Activated naive CD8-positive, alpha-beta T cell treated with anti-CD3 and anti-CD28 coated beads for 36 hours (primary cell): ENCODE data around the gene SLC12A2. TPM values are rescaled to one million over a fixed set of nuclear protein-coding genes. Genes with fewer than 3 reads are reported as not detected.

Experiments used
- DNase-seq: peaks from one replicate; pipeline ENCODE4 v3.0.0; 2021
- H3K27ac Mint-ChIP-seq: one replicate; pipeline ENCODE4 v1.8.0; 2022; ENCODE audit warnings: mild to moderate bottlenecking, moderate library complexity, mixed read lengths
- H3K27me3 Mint-ChIP-seq: one replicate; pipeline ENCODE4 v1.8.0; 2022; ENCODE audit warnings: mild to moderate bottlenecking, mixed read lengths
- H3K36me3 Mint-ChIP-seq: one replicate; pipeline ENCODE4 v1.8.0; 2021; ENCODE audit warnings: mild to moderate bottlenecking, mixed read lengths
- H3K4me1 Mint-ChIP-seq: one replicate; pipeline ENCODE4 v1.8.0; 2021; ENCODE audit warnings: mixed read lengths
- H3K4me3 Mint-ChIP-seq: one replicate; pipeline ENCODE4 v1.8.0; 2022; ENCODE audit warnings: mild to moderate bottlenecking, moderate library complexity, mixed read lengths
- H3K9me3 Mint-ChIP-seq: one replicate; pipeline ENCODE4 v1.8.0; 2022; ENCODE audit warnings: mixed read lengths
- total RNA-seq, 2 experiments: library from RNA; stranded (reverse); gene quantifications; one replicate each; pipeline ENCODE4 v1.2.3, GENCODE V29; 2021

Gene SLC12A2
- total RNA-seq, 2 experiments from 2014 or later = 16.9 to 18.5 TPM

GRCh38 chr5:128083811-128084227 is 253 bp downstream of the SLC12A2 start:
- peaks cover 55% of the 10 kb centered on the region for H3K4me1 Mint-ChIP-seq
- H3K9me3 Mint-ChIP-seq = peaks cover 3% of the 10 kb centered on the region
- peaks cover 42% of the 10 kb centered on the region for H3K36me3 Mint-ChIP-seq
- no peak for DNase-seq
- H3K27me3 Mint-ChIP-seq = no peaks in the 10 kb centered on the region
- no peak overlapping the region for H3K27ac Mint-ChIP-seq
- H3K4me3 Mint-ChIP-seq = no peak overlapping the region

DNA sequence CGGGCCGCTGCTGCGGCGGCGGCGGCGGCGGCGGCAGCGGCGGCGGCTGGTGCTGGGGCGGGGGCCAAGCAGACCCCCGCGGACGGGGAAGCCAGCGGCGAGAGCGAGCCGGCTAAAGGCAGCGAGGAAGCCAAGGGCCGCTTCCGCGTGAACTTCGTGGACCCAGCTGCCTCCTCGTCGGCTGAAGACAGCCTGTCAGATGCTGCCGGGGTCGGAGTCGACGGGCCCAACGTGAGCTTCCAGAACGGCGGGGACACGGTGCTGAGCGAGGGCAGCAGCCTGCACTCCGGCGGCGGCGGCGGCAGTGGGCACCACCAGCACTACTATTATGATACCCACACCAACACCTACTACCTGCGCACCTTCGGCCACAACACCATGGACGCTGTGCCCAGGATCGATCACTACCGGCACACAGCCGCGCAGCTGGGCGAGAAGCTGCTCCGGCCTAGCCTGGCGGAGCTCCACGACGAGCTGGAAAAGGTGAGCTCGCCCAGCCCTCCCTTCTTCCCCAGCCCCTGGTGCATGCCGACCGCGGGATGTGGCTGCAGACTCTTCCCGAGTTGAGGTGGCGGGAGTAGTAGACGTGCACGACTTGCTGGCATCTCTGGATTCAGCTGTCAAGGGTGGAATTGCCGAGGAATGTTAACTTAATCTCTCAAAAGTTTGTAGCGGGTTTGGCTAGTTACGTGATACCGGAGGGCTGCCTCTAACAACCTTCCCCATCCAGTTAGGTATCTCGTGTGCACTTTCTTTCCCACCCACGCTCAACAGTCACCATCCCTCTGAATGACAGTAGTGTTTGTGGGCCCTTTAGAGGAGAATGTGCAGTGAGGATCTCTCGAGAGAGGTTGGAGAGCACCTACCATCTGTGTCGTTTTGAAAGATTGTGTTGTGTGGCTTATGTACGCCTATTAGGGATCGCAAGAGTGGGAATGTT is 932 bp downstream of the SLC12A2 start:
- Mint-ChIP-seq H3K9me3 (peaks cover 3% of the 10 kb centered on the region), H3K27me3 (no peaks in the 10 kb centered on the region), H3K4me3 (peak overlapping the region; percentile 93), H3K4me1 (peaks cover 49% of the 10 kb centered on the region), H3K27ac (peak overlapping the region; percentile 84), H3K36me3 (peaks cover 38% of the 10 kb centered on the region)
- DNase-seq = peak; percentile 57

GRCh38 chr5:128085413-128085812 is 1.8 kb downstream of the SLC12A2 start:
- peaks cover 3% of the 10 kb centered on the region for H3K9me3 Mint-ChIP-seq
- H3K27me3 Mint-ChIP-seq = no peaks in the 10 kb centered on the region
- no peak for DNase-seq
- H3K4me1 Mint-ChIP-seq = peaks cover 44% of the 10 kb centered on the region
- no peak overlapping the region for H3K27ac Mint-ChIP-seq
- peaks cover 38% of the 10 kb centered on the region for H3K36me3 Mint-ChIP-seq
- peak overlapping the region; percentile 93 for H3K4me3 Mint-ChIP-seq

- H3K27me3 Mint-ChIP-seq = no peaks in the 10 kb centered on the region
- no peak overlapping the region for H3K27ac Mint-ChIP-seq
- H3K9me3 Mint-ChIP-seq = peaks cover 8% of the 10 kb centered on the region
- H3K4me3 Mint-ChIP-seq = no peak overlapping the region
- no peak for DNase-seq
- H3K4me1 Mint-ChIP-seq = peaks cover 33% of the 10 kb centered on the region
- H3K36me3 Mint-ChIP-seq = peaks cover 54% of the 10 kb centered on the region
Observed at GRCh38 chr5:128091579-128091978, 8.0 kb downstream of the SLC12A2 start.

GRCh38 chr5:128092144-128092543 is 8.6 kb downstream of the SLC12A2 start:
- H3K4me1 Mint-ChIP-seq = peaks cover 30% of the 10 kb centered on the region
- H3K27ac Mint-ChIP-seq = no peak overlapping the region
- no peak for DNase-seq
- peaks cover 56% of the 10 kb centered on the region for H3K36me3 Mint-ChIP-seq
- H3K9me3 Mint-ChIP-seq = peaks cover 11% of the 10 kb centered on the region
- no peaks in the 10 kb centered on the region for H3K27me3 Mint-ChIP-seq
- H3K4me3 Mint-ChIP-seq = no peak overlapping the region

DNA sequence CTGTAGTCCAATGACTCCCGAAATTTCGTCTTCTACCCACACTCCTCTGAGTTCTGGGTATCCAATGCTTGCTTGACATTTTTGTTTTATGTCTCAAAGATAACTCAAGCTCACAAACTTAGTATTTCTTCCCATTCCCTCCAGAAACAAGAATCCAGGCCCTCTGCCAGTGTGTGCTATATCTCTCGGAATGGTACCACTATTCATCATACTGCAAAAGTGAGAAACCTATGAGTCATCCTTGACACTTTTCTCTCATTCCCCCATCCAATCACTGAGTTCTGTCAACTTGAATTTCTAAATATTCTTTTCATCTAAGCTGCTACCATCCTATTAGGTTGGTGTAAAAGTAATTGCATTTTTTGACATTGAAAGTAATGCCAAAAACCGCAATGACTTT is 9.8 kb downstream of the SLC12A2 start:
- DNase-seq = no peak
- Mint-ChIP-seq H3K9me3 (peaks cover 20% of the 10 kb centered on the region), H3K4me3 (no peak overlapping the region), H3K27me3 (no peaks in the 10 kb centered on the region), H3K4me1 (peaks cover 23% of the 10 kb centered on the region), H3K27ac (no peak overlapping the region), H3K36me3 (peaks cover 57% of the 10 kb centered on the region)

DNA sequence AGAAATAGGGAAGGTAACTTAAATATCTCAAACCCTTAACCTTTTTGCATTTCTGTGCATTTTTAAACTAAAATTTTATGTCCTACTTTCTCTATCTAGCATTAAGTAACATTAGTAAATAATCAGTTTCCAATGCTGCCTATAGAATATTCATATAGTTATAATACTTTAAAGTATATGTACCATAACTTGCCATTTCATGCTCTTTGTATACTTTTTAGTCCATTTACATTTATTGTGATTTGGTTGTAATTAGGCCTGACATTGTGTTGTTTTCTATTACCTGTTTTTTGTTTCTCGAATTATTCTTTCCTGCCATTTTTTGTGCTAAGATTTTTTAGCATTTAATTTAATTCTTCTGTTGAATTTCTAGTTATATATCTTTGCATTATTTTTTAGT is 13.7 kb downstream of the SLC12A2 start:
- Mint-ChIP-seq H3K27ac (no peak overlapping the region), H3K4me3 (no peak overlapping the region), H3K4me1 (peaks cover 14% of the 10 kb centered on the region), H3K36me3 (peaks cover 48% of the 10 kb centered on the region), H3K27me3 (no peaks in the 10 kb centered on the region), H3K9me3 (peaks cover 26% of the 10 kb centered on the region)
- no peak for DNase-seq

- H3K9me3 Mint-ChIP-seq = peaks cover 26% of the 10 kb centered on the region
- DNase-seq = no peak
- H3K27me3 Mint-ChIP-seq = no peaks in the 10 kb centered on the region
Observed at GRCh38 chr5:128097781-128098180, 14.2 kb downstream of the SLC12A2 start.

GRCh38 chr5:128099944-128100343 is 16.4 kb downstream of the SLC12A2 start:
- Mint-ChIP-seq H3K27ac (no peak overlapping the region), H3K9me3 (peaks cover 21% of the 10 kb centered on the region), H3K36me3 (peaks cover 38% of the 10 kb centered on the region), H3K27me3 (no peaks in the 10 kb centered on the region), H3K4me1 (peaks cover 2% of the 10 kb centered on the region), H3K4me3 (no peak overlapping the region)
- DNase-seq = no peak

More at GRCh38 chr5:128097781-128098180, 14.2 kb downstream of the SLC12A2 start:
- peaks cover 45% of the 10 kb centered on the region for H3K36me3 Mint-ChIP-seq
- no peak overlapping the region for H3K4me3 Mint-ChIP-seq
- peaks cover 12% of the 10 kb centered on the region for H3K4me1 Mint-ChIP-seq
- H3K27ac Mint-ChIP-seq = no peak overlapping the region

DNA sequence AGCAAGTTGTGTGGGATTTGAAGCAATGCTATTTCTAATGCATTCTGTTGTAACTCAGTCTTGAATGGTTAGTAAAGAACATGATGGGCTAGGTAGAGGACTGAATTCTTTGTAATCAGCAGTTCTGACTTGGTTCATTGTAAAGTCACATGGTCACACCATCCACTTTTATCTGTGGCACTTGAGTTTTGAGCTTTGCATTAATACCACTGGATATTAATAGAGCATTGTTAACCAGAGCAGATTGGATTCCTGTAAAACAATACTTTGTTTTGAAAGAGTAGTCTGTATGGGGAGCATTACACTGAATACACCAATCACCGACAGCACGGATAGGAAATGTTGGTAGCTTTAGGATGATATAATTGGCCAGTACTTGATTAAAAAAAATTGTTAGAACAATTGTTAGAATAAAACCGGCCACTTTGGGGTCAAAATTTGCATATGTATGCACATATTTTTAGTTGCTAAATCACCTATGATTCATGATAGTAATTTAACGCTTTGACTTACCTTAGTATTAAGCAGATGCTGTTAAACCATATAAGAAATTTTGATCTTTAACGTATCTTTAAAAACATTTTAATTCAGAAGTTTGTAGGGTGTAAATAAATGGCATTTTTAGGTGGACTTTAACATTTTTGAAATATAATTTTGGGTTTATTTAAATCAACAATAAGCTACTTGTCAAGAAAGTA is 17.4 kb downstream of the SLC12A2 start:
- peaks cover 19% of the 10 kb centered on the region for H3K9me3 Mint-ChIP-seq
- no peaks in the 10 kb centered on the region for H3K27me3 Mint-ChIP-seq
- no peak overlapping the region for H3K4me3 Mint-ChIP-seq
- no peak for DNase-seq
- H3K27ac Mint-ChIP-seq = no peak overlapping the region
- peaks cover 31% of the 10 kb centered on the region for H3K36me3 Mint-ChIP-seq
- H3K4me1 Mint-ChIP-seq = peaks cover 5% of the 10 kb centered on the region

GRCh38 chr5:128101676-128102075 is 18.1 kb downstream of the SLC12A2 start:
- Mint-ChIP-seq H3K27me3 (no peaks in the 10 kb centered on the region), H3K27ac (no peak overlapping the region), H3K36me3 (peaks cover 27% of the 10 kb centered on the region), H3K4me1 (peaks cover 5% of the 10 kb centered on the region), H3K9me3 (peaks cover 17% of the 10 kb centered on the region), H3K4me3 (no peak overlapping the region)
- no peak for DNase-seq

GRCh38 chr5:128105203-128105602 is 21.6 kb downstream of the SLC12A2 start:
- H3K4me1 Mint-ChIP-seq = peaks cover 4% of the 10 kb centered on the region
- H3K27me3 Mint-ChIP-seq = no peaks in the 10 kb centered on the region
- DNase-seq = no peak
- H3K9me3 Mint-ChIP-seq = no peaks in the 10 kb centered on the region
- no peak overlapping the region for H3K4me3 Mint-ChIP-seq
- H3K36me3 Mint-ChIP-seq = peaks cover 27% of the 10 kb centered on the region
- H3K27ac Mint-ChIP-seq = no peak overlapping the region

- no peak overlapping the region for H3K27ac Mint-ChIP-seq
- peaks cover 22% of the 10 kb centered on the region for H3K4me1 Mint-ChIP-seq
- H3K9me3 Mint-ChIP-seq = peaks cover 1% of the 10 kb centered on the region
- no peak for DNase-seq
- H3K36me3 Mint-ChIP-seq = peaks cover 36% of the 10 kb centered on the region
- H3K4me3 Mint-ChIP-seq = no peak overlapping the region
- H3K27me3 Mint-ChIP-seq = no peaks in the 10 kb centered on the region
Observed at GRCh38 chr5:128109138-128109537, 25.6 kb downstream of the SLC12A2 start.

- H3K36me3 Mint-ChIP-seq = peaks cover 40% of the 10 kb centered on the region
- no peak for DNase-seq
- H3K9me3 Mint-ChIP-seq = peaks cover 1% of the 10 kb centered on the region
- H3K27ac Mint-ChIP-seq = no peak overlapping the region
- no peak overlapping the region for H3K4me3 Mint-ChIP-seq
- H3K27me3 Mint-ChIP-seq = no peaks in the 10 kb centered on the region
- H3K4me1 Mint-ChIP-seq = peaks cover 22% of the 10 kb centered on the region
Observed at GRCh38 chr5:128109766-128110165, 26.2 kb downstream of the SLC12A2 start.

DNA sequence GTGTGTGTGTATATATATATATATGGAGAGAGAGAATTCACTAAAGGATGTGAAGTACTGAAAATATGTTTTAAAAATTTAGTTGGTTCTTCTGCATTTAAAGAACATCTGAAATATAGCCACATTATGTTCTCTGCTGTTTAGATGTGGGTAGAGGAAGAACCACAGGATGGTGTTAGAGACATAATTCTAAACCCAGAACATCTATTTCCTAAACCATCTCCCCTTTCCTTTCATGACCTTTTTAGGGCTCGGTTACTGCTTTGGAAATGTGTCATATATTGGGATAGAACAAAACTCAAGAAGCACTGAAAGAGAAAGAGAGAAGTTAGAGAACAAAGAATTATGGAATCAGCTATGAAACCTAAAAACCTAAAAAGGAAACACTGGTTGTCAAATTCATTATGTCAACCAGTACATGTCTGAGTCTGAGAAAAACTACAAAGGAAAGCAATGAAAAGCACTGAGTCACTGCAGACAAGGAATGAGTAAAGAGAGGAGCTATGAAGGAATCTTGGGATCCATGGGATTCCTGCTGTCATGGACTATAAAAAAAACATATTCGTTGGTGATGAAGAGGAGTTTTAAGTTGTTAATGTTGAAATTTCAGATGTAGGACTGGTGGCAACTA is 28.4 kb downstream of the SLC12A2 start:
- Mint-ChIP-seq H3K4me3 (no peak overlapping the region), H3K4me1 (peaks cover 20% of the 10 kb centered on the region)

More for the DNA sequence above, 28.4 kb downstream of the SLC12A2 start:
- Mint-ChIP-seq H3K27ac (peak overlapping the region; percentile 4), H3K9me3 (peaks cover 2% of the 10 kb centered on the region), H3K27me3 (no peaks in the 10 kb centered on the region), H3K36me3 (peaks cover 56% of the 10 kb centered on the region)
- no peak for DNase-seq
